HG03521 (cell line): ENCODE data around the gene USP28.

Experiments
- ATAC-seq: cut with Tn5 transposase; IDR thresholded peaks from one replicate; pipeline ENCODE4 v1.9.1; 2021; ENCODE audit warnings: mild to moderate bottlenecking, moderate library complexity; ENCODE audit not compliant: unreplicated experiment

USP28 gene

DNA sequence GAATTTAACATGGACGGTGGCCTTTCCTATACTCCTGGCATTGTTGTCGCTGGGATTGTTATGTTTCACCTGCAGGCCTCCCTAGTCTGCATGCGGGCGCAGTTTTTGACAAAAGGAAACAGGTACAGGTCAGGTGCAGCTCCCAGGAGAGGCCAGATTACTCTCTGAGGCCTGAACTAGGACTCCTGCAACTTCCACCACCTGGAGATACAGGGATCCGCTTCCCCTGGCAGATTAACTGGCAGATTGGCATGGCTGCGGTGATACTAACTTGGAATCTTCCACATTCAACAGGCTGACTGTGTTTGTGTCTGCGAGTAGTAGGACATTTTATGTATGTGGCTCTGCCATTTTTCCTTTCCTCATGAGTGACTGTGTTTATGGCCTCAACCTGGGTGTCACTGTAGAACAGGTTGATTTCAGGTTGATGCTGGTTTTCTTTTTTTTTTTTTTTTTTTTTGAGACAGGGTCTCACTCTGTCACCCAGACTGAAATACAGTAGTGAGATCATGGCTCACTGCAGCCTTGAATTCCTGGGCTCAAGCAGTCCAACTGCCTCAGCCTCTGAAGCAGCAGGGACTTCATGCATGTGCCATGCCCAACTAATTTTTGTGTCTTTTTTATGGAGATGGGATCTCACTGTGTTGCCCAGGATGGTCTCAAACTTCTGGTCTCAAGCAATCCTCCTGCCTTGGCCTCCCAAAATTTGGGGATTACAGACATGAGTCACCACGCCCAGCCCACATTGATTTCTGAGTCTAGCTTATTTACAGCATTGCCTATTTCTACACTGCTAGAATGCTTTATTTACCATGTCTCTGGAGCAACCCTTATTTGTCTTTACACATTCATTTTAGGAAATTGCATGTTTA lies 1.7 kb upstream of the USP28 start:
- no peak for ATAC-seq

DNA sequence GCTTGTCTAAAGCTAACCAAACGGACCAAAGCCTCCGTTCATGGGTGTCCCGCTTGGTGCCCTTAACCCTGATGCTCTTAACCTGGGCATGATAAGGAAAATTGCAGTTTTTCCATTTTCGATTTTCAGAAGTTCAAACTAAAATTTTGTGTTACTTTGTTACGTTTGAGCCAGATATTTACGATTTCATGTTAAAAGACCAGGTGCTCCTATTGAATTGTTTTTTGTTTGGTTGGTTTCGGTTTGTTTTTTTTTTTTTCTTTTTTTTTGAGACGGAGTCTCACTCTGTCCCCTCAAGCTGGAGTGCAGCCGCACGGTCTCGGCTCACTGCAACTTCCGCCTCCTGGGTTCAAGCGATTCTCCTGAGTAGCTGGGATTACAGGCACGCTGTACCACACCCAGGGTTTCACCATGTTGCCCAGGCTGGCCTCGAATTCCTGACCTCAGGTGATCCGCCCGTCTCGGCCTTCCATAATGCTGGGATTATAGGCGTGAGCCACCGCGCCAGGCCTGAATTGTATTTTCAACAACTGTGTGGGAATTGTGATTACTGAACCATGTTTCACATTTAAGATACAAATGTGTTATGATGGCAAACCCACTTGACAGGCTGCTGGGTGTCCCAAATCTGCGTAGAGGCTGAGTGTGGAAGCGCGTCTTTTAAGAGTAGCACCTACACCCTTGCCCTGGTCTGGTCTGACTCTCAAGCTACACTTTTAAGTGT lies 864 bp upstream of the USP28 start:
- no peak for ATAC-seq

DNA sequence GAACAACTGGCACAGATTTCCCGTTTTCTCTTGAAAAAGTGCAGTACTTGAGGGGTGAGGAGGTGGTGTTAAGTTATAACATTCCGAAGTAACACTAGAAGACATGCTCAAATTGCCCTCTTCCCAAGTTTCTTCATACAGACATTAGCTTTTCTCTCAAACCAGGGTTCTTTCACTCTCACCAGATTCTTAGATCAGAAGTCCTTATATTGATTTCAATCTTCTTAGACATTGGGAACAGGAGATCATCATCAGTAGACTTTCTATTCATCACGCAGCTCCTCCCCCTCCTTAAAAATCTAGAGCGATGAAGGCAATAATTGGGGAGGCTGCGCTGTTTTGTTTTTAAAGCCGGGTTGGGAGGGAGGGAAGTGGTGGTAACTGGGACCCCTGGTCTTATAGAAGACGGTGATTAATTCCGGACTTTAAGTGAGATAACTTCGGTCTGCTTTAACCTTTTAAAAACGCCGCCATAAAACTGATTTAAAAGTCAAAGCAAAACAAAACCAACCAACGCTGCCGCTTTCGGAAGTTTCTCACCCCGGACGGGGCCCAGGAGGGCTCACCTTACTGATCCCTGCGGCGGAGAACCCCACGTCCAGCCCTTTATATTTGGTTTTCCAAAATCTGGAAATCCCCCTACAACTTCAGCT lies 665 bp downstream of the USP28 start:
- ATAC-seq: no peak

DNA sequence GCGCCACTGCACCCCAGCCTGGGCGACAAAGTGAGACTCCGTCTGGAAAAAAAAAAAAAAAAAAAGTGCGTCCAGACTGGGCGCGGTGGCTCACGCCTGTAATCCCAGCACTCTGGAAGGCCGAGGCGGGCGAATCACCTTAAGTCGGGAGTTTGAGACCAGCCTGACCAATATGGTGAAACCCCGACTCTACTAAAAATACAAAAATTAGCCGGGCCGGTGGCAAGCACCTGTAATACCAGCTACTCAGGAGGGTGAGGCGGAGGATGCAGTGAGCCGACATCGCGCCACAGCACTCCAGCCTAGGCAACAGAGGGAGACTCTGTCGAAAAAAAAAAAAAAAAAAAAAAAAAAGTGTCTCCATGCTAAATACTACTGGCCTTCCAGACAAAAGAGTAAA lies 1.3 kb downstream of the USP28 start:
- ATAC-seq: no peak

DNA sequence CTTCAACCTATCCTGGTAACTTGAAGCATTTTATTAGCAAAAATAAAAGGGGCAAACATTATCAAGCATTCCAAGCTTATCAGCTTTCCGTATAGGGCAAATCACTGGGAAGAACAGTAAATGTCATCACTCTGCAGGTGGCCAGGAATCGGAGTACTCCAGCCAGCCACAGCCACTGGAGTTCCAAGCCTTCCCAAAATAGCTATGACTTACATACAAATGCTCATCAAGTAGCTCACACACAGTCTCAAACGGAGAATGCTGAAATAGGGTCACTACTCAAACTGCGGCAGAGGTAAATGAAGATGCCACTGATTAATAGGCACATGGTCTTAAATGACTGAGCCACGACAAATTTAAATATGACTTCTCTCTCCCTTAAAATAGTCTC lies 2.1 kb downstream of the USP28 start:
- ATAC-seq: no peak

DNA sequence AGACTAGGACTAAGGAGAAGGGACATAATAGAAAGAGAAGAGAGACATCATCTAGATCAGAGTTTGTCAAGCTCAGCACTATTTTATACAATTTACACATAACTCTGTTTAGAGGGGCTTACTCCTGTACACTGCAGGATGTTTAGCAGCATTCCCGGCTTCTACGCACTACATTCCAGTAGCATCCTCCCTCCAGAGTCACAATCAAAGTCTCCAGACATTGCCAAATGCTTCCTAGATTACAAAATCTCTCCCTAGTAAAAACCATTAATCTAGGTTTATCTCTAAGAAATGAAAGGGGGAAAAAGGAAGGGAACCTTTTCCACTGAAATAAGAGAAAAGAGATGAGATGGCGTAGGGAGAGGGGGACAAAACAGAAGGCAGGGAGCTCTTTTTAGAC lies 4.0 kb downstream of the USP28 start:
- ATAC-seq: no peak

DNA sequence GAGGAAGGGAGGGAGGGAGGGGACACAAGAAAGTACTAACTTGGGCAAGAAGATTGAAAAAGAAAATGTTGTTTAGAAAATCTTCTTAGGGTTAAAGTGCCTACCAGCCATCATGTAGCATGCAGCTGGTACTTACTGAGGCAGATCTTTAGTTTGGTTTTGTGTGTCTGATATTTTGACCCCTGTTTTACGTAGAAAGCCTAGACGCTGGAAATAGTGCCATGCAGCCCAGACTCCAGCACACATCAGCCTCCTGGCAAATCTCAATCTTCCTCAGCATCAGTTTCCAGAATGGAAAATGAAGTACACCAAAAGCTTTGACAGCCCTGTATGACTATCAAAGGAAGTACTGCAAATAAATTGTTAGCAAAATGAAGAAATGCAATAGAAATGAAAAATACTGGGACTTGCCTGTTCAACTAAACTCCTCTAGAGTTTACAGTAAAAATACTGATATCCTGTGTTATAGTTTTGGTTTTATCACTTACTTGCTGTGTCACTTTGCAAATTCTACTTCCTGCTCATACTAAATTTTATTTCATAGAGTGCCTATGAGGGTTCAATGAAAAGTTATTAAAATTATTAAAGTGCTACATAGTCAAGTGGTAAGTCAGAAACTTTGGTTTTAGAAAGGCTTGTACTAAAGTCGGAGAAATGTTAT lies 7.4 kb downstream of the USP28 start:
- ATAC-seq: no peak

DNA sequence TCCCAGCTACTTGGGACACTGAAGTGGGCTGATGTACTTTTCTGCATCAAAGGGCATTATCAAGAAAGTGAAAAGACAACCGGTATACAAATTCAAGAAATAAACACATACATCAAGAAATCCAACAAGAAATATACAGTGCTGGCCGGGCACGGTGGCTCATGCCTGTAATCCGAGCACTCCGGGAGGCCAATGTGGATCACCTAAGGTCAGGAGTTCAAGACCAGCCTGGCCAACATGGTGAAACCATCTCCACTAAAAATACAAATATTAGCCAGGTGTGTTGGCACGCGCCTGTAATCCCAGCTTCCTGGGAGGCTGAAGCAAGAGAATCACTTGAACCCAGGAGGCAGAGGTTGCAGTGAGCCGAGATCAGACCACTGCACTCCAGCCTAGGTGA lies 9.5 kb downstream of the USP28 start:
- ATAC-seq: no peak

DNA sequence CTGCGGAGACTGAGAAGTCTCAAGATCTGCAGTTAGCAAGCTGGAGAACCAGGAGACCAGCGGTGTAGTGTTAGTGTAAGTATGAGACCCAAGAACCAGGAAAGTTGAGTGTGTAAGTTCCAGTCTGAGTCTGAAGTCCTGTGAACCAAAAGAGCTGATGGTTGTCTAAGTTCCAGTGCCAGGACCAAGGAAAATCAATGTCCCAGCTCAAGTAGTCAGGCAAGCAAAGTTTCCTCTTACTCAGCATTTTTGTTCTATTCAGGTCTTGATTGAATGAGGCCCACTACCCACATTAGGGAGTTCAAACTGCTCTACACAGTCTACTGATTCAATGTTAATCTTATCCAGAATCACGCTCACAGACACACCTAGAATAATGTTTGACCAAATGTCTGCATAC lies 11.0 kb downstream of the USP28 start:
- no peak for ATAC-seq

DNA sequence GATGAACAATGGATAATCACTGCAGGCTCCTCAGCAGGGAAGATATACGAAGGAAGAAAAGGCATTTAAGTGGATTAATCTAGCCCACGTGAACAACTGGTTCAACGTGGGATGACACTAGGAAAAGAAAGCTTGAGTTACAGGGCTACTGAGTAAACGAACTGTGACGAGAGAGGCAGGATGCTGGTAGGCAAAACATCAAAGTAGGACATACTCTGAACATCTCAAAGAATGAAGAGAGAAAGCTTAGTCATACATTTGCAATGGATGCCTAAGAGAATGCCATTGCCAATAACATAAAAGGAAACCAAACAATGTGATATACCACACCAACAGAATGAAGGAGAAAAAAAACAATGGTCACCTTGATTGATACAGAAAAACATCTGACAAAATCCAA lies 12.9 kb downstream of the USP28 start:
- no peak for ATAC-seq

DNA sequence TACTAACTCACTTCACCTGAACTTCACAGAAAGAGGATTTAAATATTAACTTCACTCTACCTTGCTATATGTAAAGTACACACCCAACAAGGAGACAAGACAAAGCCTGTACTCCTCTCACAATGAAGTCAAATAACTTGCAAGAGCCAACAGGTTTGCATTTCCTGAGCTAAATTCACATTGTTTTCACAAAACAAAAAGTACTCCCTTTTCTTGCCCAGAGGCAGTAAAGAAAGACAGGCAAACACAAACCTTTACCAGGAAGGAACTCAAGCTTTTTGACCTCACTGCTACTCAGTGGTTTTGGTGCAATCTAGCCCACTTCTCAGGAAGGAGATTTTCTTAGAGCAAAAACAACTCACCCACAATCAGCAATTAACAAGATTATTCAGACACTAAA lies 15.7 kb downstream of the USP28 start:
- ATAC-seq: no peak

DNA sequence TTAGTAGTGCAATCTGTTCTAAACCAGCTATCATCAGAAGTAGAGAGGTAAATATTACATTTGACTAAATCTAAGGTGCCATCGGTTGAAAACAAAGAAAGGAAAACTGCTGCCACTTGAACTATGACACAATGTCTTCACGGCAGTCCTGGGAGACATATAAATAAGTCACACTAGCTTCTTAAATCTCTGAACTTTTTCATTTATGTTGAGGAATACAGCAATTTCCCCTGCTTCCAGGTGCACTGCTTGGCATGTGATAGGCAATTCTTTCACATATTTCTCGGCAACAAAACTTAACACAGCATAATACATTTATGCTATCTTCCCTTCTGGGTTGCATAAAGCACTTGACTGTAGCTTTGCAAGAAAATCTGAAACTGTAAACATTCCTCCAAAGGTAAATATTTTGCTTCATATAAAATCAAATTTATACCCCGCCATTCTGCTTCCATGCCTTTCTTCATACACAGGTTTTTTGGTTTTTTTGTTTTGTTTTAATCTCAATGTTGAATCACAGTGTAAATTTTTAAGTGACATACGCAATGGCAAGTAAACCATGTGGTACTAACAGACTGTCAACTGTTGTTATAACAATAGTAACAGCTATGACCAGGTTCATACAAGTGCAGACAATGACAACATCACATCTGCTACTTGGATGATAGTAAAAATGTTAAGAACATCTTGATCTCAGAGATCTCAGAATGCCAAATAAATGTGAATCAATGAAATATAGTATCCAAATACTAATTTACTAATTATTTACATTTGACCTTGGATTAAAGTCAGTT lies 18.2 kb downstream of the USP28 start:
- no peak for ATAC-seq

DNA sequence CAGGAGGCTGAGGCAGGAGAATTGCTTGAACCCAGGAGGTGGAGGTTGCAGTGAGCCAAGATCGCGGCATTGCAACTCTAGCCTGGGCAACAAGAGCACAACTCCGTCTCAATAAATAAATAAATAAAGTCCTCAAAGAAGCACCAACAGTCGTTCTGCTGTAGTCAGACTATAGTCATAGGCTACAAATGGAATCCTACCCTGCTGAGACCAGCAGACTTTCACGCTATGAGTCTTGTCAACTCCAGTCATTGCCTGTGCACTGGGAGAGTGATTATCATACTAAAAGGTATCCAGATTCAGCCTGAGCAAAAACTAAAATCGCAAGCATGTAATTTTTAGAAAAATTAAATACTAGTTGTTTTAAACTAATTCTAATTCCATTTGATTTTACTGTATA lies 19.6 kb downstream of the USP28 start:
- no peak for ATAC-seq

DNA sequence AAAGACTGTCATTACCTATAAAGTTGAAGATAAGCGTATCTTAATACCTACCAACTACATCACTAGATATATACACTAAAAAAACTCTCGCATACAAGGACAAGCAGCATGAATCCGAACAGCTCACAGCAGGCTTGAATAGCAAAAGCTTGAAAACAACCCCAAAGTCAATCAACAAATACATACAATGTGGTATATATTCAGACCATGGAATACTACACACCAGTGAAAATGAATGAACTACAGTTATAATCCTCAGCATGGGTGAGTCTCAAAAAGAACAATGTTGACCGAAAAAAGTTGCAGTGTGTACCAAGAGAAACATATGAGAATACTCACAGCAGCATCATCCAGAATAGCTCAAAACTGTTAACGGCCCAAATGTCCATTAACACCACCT lies 25.2 kb downstream of the USP28 start:
- ATAC-seq: no peak

DNA sequence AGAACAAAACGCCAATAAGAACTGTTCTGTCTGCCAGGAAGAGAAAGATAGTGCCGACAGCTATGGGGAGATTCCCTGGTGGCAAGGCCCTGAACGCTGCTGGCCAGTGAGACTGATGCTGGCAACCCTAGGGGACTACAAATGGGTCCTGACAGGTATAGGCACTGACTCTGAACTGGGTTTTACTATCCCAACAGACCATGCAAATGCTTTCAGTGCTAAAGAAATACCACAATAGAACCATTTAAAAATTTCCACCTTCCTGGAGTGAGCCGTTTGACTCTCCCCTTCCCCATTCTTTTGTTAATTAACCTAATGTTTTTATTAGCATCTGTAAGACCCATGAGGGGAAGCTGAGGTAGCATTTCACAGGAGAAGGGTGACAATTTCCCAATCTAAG lies 25.7 kb downstream of the USP28 start:
- ATAC-seq: no peak

DNA sequence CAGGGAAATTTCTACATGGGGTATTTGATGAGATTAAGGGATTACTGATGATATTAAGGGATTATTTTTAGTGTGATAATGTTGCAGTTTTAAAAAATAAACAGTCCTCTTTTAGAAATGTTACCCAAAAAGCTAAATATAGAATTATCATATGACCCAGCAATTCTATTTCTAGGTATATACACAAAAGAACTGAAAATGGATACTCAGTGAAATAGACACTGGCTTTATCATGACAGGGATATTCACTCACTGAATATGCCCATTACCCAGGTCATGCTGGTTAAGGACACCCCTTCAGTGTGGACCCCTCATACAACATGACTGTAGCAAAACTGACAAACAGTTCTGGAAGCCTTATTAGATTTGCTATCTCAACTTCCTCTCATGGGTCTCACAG lies 27.8 kb downstream of the USP28 start:
- no peak for ATAC-seq

DNA sequence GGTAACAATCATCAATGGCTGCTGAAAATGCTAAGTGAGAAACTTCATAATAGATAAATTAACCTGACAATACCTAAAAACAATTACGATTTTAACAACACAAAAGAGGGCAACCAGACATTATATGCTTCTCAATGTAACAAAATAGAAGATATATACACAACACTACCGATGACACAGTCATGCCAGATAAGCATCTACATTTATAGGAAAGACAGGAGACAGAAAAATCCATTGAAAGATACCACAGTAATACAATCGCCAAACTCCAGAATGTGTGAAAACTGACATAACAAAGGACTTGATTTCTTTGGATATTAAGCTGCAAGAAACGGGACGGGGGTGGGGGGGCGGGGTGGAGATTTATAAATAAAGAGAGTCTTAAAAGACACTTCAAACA lies 28.3 kb downstream of the USP28 start:
- no peak for ATAC-seq

DNA sequence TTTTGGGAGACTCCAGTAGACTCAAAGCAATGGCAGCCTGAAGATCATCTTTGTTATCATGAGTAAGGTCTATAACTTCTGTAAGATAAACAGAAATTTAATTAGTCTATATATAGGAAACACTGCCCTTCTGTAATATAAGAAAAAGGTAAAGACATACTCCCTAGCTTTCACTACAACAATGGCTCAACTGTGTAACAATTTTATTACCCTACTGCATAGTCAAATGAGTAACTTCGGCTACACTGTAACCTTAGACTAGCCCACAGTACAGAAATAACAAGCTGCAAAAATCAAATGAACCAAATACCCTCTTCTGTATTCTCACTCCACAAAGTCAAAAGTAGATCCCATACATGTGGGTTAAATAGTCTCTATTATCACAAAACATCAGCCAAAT lies 33.7 kb downstream of the USP28 start:
- ATAC-seq: no peak

DNA sequence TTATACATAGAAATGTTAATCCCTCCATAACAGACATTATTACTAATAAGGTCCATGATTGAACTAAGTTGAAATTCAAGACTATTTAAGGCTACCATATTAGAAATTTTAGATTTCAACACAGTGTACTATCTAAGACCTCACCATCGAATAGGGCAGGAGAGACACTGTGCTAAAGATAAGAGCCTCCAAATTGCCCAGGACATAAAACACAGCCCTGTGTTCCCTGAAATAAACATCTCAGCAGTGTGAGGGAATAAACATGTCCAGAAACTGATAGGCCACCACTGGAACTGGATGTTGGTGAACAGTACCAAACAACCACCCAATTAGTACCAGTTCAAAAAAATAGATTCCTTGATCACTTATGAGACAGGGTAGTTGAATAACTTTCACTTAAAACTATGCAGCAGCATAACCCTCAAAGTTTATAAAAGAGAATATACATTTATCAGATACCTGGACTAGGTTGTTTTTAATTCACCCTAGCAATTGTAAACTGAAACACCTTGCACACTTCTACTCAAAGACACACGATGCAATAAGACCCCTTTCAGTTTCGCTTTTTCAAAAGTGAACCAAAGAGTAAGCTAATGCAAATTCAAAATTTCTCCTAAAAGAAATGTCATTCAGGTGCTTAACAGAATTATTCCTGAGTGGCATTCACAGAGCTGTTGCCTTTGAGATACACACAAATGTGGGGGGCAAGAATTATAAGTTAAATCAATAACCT lies 34.3 kb downstream of the USP28 start:
- ATAC-seq: no peak

DNA sequence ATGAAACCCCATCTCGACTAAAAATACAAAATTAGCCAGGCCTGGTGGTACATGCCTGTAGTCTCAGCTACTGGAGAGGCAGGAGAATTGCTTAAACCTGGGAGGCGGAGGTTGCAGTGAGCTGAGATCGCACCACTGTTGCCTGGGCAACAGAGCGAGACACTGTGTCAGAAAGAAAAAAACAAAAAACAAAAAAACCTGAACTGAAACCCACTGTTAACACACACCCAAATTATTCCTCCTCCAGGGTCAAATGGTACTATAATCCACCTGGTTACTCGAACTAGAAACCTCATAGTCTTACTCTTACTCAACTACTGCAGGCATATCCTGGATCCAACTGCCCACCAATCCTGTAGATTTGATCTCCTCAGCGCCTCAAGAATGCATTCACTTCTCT lies 35.5 kb downstream of the USP28 start:
- peak; percentile 91 for ATAC-seq
